Measurements from ENCODE around the gene MOV10.
"Not testable (repeated sequence)": the region's sequence is repeated elsewhere in the genome, so short reads cannot be mapped to it uniquely, and the experiment has no call there.

Gene MOV10, protein sequence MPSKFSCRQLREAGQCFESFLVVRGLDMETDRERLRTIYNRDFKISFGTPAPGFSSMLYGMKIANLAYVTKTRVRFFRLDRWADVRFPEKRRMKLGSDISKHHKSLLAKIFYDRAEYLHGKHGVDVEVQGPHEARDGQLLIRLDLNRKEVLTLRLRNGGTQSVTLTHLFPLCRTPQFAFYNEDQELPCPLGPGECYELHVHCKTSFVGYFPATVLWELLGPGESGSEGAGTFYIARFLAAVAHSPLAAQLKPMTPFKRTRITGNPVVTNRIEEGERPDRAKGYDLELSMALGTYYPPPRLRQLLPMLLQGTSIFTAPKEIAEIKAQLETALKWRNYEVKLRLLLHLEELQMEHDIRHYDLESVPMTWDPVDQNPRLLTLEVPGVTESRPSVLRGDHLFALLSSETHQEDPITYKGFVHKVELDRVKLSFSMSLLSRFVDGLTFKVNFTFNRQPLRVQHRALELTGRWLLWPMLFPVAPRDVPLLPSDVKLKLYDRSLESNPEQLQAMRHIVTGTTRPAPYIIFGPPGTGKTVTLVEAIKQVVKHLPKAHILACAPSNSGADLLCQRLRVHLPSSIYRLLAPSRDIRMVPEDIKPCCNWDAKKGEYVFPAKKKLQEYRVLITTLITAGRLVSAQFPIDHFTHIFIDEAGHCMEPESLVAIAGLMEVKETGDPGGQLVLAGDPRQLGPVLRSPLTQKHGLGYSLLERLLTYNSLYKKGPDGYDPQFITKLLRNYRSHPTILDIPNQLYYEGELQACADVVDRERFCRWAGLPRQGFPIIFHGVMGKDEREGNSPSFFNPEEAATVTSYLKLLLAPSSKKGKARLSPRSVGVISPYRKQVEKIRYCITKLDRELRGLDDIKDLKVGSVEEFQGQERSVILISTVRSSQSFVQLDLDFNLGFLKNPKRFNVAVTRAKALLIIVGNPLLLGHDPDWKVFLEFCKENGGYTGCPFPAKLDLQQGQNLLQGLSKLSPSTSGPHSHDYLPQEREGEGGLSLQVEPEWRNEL

DNA sequence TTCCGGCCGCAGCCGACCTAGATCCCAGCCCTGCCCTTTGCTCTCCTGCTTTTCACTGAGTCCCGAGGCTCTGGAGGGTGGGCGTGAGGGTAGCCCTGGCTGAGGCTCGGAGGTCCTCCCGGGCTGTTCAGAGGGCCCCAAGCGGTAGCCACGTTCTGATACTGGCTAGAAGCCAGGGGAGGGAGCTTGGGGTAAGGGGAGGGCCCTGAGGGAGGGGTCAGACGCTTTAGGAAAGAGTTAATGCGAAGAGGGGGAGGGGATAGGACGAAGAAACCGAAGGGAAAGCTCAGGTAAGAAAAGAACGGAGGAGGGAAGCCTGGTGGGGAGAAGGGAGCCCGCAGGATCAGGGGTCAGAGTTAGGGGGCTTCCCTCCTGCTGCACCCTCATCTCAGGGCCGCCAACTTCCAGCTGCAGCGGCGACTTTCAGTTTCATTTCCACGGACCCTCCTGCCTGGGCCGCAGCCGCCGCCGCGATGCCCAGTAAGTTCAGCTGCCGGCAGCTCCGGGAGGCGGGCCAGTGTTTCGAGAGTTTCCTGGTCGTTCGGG lies at the start of gene MOV10:
MOV10 (plus strand) TSS at position 220 of the 546 bp plus-strand sequence; CDS start at position 474, 254 bp downstream.
- peak; percentile 80 for DNase-seq

DNA sequence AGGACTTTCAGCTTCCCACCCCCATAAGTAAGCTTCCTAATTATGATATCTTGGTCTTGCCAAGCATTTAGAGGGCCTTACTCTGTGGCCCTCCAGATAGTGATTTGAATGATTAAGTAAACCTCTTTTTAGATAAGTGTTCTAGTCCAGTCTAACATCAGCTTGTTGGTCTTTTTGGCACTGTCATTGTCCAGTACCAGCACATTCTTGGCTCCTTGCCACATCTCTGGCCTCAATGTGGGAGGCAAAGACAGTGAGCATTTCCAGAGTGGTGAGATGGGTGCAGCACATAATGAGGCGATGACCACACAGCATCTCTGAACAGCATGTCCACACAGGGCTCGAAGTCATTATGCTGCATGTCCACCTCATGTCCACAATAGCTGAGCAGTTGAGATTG lies 48.8 kb upstream of the MOV10 start:
- no peak for DNase-seq

DNA sequence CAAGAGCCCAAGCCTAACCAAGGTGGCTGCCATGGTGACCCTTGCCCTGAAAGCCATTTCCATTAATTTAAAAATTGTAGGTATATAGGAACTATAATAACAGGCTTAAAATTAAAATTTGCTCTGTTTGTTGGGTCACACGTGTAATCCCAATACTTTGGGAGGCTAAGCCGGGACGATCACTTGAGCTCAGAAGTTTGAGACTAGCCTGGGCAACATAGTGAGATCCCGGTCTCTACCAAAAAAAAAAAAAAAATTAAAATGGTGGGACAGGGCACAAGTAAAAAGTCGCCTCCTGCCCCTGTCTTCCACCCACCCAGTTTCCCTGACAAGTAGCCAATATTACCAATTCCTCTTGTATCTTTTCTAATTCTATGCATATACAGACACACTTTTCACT lies 48.3 kb upstream of the MOV10 start:
- no peak for DNase-seq

DNA sequence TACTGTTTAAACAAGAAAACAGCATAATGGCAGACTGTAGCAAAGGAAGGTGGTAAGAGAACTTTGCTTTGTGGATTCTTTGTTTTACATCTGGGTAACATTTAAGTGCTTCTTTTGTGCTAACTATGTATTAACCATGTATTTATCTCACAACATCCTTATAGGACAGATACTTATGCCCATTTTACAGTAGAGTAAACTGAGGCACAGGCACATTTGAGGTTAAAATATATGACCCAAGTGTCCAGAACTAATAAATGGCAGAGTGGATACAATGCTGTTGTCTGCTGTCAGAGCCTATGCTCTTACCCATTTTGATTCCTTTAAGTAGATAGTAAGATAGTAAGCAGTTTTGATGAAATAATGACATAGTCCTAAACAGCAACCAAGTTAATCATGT lies 47.6 kb upstream of the MOV10 start:
- no peak for DNase-seq

DNA sequence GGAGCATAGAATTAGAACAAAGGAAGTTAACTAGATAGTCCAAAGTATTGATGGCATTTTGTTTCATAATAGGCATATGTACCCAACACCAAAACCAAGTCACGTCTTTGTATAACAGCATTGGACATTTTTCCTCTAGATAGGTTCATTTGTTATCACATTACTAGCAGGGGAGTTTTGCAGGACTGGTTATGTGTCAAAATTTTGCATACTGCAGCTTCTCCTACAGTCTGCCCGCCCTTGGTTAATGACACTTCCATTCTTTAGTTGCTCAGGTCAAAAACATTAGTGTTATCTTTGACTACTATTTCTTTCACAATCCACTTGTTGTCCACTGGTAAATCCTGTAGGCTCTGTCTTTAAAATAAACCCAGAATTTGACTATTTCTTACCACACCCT lies 45.9 kb upstream of the MOV10 start:
- DNase-seq = no peak

DNA sequence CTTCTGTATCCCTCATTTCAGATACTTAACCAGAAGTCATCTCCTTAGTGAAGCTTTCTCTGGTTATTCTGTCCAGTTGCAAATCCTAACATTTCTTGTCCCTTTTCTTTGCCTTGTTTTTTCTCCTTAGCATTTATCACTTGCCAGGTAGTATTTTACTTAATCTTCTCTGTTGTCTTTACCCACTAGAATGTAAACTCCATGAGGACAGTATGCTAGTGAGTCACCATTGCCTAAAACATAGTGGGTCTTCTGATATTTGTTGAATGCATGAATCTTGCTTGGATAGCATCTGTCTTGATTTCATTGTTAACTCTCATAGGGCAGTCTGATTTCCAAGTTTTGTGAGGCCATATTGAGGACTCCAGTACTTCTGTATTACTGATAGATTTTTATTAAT lies 45.2 kb upstream of the MOV10 start:
- DNase-seq = no peak

DNA sequence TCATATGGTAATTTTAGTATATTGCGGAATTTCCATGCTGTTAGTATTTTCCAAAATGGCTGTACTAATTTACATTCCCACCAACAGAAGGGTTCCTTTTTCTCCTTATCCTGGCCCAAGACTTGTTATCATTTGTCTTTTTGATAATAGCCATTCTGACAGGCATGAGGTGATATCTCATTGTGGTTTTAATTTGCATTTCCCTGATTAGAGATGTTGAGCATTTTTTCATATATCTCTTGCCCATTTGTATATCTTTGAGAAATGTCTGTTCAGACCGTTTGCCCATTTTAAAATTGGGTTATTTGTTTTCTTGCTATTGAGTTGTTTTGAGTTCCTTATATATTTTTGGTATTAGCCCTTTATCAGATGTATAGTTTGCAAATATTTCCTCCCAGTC lies 40.8 kb upstream of the MOV10 start:
- DNase-seq = no peak

DNA sequence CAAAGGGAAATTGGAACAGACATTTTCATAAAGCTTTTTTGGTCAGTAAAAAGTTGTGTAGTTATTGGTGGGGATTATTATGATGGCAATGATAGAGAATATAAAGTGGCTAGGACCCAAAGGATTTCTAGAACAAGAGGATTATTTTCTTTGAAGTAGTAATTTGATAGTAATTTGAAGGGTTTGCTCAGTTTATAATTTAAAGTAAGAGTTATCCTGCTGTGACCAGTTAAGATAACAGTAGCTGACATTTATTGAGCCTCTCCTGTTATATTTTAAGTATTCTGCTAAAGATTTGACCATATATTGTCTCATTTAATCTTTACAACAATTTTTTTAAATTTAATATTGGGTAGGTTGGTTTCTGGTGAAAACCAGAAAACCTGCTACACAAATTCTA lies 40.1 kb upstream of the MOV10 start:
- no peak for DNase-seq

DNA sequence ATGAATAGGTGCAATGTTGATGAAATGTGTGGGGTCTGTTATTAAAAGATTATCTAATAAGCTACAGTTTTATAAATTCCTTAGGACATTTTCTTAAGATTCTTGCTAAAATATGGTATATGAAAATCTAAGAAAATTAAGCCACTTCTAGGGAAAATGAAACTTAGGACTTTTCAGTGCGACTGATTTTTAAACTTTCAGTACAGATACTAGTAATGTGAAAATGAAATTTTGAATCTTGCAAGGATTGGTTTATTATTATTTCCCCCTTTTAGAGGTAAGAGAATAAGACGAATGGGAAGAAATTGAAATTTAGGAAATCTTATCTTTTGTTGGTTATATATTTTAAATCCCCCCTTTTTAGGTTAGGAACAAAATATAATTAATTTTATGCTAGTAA lies 38.4 kb upstream of the MOV10 start:
- DNase-seq = no peak

DNA sequence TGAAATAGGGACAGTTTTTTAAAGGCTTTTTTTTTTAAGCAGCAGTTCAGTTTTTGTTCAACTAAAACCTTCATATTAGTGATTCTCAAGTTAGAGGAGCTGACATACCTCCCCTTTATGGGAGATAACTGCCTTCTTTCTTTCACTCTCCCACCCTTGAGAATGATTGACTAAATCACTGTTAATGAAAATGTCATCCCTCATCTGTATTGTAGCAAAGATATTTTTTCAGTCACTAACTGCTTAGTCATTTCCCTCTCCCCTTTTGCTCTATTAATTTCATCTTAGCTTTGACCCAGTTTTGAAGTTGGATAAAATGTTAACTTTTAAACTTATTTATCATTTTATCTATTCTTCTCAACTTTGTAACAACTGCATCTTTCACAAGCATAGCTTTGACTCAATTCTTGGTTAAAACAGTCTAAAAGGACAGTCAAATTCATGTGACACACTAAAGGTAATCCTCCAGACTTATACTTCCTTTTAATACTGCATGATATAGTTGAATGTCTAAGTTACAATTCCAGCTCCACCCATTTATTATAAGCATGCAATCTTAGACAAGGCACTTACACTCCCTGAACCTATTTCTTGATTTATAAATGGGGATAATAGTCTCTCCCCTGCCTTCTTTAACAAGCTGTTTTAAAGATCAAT lies 37.7 kb upstream of the MOV10 start:
- DNase-seq = no peak

DNA sequence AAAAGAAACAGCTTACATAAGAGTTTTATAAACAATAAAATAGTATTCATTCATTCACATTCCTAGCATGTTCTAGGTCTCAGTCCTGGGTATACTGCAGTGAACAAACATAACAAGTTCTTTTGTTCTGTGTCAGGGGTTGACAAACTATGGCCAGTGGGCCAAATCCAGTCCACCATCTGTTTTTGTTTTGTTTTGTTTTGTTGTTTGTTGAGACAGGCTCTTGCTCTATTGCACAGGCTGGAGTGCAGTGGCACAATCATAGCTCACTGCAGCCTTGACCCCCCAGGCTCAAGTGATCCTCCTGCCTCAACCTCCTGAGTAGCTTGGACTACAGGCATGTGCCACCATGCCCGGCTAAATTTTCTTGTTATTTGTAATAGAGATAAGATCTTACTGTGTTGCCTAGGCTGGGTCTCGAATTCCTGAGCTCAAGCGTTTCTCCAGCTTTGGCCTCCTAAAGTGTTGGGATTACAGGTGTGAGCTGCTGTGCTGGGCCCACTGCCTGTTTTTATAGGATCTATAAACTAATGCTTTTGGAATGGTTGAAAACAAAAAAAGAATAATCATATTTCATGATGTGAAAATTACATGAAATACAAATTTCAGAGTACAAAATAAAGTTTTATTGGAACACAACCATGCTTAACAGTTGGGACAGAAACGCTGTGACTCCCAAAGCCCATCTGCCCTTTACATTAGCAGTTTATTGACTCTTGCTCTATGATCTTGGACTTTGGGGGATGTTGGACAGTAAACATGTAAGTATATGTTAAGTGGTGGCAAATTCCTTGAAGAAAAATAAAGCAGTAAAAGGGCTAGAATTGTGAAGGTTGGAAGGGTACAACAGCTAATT lies 37.0 kb upstream of the MOV10 start:
- no peak for DNase-seq

DNA sequence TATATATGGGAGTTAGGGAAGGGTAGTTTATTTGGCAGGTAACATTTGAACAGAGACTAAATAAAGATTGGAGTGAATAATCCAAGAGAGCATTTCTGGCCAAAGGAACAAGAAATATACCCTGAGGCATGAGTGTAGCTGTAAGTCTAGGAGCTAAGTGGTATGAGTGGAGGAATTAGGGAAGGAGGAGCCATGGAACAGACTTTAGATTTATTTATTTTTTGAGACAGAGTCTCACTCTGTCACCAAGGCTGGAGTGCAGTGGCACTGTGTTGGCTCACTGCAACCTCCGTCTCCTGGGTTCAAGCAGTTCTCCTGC lies 36.4 kb upstream of the MOV10 start:
- DNase-seq = no peak

DNA sequence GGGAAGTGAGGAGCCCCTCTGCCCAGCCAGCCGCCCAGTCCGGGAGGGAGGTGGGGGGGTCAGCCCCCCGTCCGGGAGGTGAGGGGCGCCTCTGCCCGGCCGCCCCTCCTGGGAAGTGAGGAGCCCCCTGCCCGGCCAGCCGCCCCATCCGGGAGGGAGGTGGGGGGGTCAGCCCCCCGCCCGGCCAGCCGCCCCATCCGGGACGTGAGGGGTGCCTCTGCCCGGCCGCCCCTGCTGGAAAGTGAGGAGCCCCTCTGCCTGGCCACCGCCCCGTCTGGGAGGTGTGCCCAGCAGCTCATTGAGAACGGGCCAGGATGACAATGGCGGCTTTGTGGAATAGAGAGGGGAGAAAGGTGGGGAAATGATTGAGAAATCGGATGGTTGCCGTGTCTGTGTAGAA lies 34.0 kb upstream of the MOV10 start:
- not testable (repeated sequence) for DNase-seq

DNA sequence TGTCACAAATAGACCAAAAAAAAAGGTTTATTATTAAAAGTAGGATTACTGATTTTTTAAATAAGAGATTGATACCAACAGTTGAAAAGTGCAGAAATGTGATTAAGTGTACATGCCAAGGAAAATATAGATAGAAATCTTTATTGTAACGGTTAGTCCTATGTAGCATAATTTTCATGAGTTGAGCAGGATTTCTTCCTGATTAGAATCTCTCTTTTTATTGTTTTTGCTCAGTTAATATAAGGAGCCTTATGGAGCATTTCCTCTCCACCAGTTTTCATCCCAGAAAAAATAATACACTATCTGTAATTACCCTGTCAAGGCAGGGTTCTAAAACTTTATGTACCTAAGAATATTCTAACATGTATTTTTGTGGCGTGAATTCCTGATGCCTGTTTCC lies 31.4 kb upstream of the MOV10 start:
- no peak for DNase-seq

DNA sequence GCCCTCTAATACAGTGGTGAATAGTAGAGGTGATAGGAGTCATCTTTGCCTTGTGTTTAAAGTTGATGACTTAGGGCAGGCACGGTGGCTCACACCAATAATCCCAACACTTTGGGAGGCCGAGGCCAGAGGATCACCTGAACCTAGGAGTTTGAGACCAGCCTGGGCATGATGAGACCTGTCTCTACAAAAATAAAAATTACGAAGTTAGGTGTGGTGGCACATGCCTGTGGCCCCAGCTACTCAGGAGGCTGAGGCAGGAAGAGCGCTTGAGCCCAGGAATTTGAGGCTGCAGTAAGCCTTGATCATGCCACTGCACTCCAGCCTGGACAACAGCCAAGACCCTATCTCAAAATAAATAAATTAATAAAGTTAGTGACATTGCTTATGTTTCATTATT lies 28.2 kb upstream of the MOV10 start:
- no peak for DNase-seq

DNA sequence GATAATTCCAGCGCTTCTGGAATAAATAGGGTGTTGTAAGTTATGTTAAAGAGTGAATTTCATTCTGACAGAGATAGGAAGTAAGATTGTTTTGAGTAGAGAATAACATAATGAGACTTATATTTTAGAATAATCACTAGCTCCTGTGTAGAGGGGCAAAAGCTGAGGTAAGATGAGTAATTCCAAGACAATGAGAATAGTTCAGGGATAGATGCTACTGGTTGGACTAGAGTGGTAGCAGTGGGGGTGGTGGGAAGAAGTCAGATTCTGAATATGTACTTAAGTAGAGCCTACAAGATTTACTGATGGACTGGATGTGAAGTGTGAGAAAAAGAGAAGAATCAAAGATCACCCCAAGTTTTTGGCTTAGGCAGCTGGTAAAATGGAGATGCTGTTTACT lies 23.3 kb upstream of the MOV10 start:
- no peak for DNase-seq

DNA sequence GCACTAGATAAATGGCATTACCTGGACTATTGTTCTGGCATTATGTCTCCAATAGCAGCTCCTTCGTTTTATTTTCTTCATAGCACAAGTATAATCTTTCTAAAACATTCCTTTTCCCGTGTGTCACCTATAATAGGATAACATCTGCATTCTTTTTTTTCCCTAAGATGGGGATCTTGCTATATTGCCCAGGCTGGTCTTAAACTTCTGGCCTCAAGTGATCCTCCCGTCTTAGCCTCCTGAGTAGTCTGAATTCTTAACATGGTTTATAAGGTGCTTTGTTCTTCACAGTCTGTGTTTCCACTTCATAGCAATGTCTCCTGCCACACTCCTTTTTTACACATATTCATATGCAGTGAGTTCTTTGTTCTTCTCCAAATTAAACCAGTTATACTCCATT lies 8.6 kb upstream of the MOV10 start:
- DNase-seq = no peak

DNA sequence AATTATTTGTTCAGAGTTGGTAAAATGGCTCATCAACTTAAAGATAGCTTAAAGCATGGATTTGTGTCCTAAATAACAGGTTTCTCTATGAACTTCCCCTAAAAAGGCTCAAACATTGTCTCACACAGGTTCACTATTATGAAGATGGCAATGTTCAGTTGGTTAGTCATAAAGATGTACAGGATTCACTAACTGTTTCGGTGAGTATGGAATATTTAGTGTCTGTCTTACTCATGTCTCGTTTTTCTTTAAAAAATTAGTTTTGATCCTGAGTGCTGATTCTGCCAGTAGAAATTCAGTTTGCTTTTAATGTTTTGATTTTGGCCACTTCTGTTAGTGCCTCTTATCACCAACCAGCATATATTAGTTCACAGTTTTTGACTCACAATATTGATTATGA lies 7.5 kb upstream of the MOV10 start:
- no peak for DNase-seq

DNA sequence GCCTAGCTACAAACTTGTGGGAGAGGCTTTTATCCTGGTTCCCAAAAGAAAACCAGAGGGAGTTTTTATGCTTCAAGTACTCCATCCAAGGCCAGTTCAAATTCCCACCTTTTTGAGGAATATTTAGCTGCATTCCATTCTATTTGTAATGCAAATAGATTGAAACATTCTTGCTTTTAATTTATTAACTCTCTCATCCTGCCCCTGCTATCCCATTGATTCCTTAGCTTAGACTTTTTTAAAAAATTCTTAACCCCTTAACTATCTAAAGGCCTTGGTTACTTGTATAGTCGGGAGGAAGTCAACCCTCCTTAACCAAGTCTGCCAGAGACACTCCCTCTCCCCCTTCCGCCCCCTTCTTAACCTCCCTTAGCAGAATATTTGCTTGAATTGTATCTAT lies 2.5 kb upstream of the MOV10 start:
- no peak for DNase-seq

DNA sequence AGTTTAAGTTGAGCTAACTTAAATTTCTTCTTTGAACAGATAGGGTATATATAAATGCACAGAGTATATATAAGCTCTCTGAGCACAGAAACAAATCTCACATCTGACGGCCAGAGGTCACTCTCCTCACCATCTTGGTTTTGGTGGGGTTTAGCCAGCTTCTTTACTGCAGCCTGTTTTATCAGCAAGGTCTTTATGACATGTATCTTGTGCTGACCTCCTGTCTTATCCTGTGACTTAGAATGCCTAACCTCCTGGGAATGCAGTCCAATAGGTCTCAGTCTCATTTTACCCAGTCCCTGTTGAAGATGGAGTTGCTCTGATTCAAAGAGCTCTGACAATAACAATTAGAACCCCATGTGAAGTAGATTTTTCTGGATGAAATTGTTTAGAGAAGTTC lies 1.6 kb upstream of the MOV10 start:
- DNase-seq = no peak

DNA sequence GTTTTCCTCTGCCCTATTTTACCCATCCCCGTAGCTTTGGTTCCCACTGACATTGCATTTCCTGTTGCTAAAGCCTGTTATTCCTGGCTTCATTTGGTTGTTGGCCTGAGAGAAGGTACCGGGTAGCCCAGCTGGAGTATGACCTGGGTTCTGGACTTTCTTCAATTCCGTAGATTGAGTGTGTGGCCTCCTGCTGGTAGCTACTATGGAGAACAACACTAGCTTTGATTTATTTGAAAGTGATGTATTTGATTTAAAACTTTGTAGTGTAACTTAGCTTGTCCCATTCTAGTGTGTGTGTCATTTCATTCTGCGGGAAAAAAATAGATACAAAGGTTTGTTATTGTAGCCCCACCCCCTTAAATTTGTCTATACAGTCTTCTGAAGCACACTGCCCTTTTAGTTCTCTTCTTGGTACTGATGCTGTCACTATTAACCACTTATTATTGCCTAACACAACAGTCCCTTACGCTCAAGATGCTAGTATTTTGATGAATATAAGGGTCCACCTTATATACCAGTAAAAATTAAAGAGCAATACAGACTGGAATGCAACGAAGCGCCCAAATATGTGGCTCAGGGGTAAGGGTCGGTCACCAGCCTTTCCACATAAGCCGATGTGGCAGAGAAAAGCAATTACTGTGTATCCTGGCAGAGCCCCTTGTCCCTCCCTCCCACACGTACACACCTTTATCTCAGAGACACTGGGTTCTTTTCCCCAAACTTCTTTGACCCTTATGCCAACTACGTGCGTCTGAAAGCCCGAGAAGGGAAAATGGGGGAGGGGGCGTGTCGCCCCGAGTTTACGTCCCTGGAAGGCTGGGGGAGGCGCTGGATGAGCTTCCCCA lies 643 bp upstream of the MOV10 start:
- no peak for DNase-seq
